ENCODE measurements around the gene CST11. TPM values are rescaled to one million over a fixed set of nuclear protein-coding genes. Genes with fewer than 3 reads are reported as not detected.

CST11 gene, protein sequence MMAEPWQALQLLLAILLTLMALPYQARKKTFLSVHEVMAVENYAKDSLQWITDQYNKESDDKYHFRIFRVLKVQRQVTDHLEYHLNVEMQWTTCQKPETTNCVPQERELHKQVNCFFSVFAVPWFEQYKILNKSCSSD
- total RNA-seq (2022; extraction: Qiagen RNA extraction; ENCODE audit: low read depth) = not detected in 5 replicates

DNA sequence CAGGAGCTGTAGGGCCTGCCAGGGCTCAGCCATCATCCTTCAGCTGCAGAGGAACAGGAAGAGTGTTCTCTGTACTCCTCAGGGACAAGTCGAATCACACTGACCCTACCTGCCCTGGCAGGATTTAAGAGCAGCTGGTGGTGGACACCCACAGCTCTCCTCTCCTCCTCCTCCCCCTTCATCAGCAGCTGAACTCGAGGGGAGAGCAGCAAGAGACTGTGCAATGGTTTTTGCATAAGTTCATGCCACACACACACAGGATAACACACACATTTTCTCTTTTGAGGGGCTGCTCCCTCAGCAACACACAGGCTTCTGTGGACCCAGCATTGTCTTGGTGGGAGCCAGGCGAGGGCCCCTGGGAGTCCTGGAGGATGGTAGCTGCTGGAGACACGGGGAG is at the start of gene CST11:
Gene CST11 (minus strand): TSS at position 101 of the 400 bp plus-strand sequence. CDS start 65 bp downstream, at position 36.

GRCh38 chr20:23490817-23491216 is 38.1 kb upstream of the CST11 start, which contains the start of gene CST8:
Gene CST8, plus strand, starts transcription at chr20:23491117. Its CDS starts 551 bp downstream, at chr20:23491668.

DNA sequence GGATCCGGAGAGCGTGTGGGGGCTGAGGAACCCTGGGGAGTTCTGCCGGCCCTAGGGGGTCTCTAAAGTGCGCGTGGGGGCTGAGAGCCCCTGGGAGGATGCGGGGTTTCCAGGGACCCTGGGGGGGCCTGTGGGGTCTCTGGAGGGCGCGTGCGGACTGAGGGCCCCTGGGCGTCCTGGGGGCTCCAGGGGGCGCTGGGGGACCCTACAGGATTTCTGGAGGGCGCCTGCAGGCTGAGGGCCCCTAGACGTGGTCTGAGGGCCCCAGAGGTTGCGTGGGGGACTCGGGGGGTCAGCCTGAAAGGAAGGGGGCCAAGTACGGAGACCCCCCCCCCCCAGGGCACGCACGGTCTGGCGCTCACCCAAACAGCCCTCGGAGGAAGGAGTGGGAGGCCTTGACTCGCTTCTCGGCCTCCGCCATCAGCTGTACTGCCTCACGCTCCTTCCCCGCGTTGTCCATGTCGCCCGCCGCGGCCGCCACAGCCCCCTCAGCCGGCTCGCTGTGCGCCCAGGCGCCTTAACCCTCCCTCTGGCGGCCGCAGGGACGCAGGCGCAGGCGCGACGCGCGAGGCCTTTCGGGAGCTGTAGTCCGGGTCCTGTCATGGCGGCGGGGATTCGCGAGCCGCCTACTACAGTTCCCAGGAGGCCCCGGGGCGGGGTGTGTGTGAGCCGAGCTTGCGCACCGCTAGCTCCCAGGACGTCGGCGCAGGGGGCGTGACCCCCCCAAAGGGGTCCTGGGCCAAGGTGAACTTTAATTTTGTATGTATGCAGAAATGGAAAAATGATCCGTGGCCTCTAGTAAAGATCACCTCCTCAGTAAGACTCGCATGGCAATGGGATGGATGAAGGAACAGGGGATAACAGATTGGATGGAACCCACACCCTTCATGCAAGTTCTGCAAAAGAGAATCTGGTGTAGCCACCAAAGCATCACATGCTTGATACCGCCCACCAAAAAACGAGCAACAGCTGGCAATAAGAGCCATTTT is 31.4 kb downstream of the CST11 start, which contains the start of gene NAPB:
Gene NAPB (minus strand): TSS at position 546 of the 989 bp plus-strand sequence. CDS start 86 bp downstream, at position 460.

Other genes with a start within 250 kb of the CST11 start
- 57.8 to 68.2 TPM (median 65.5 TPM) in 5 replicates for gene NXT1, start 102.1 kb downstream of the CST11 start, total RNA-seq (2022; extraction: Qiagen RNA extraction; ENCODE audit: low read depth)
- gene GZF1, start 90.7 kb downstream of the CST11 start, total RNA-seq (2022; extraction: Qiagen RNA extraction; ENCODE audit: low read depth) = 8.7 to 12.0 TPM (median 9.8 TPM) in 5 replicates
- gene NAPB, start 31.4 kb downstream of the CST11 start, total RNA-seq (2022; extraction: Qiagen RNA extraction; ENCODE audit: low read depth) = 2.3 to 3.9 TPM (median 3.1 TPM) in 5 replicates
- gene CSTL1, start 13.2 kb downstream of the CST11 start, total RNA-seq (2022; extraction: Qiagen RNA extraction; ENCODE audit: low read depth) = not detected in 5 replicates
- not detected in 5 replicates for gene CST8, start 38.2 kb upstream of the CST11 start, total RNA-seq (2022; extraction: Qiagen RNA extraction; ENCODE audit: low read depth)
- not detected in 5 replicates for gene CST9L, start 115.6 kb upstream of the CST11 start, total RNA-seq (2022; extraction: Qiagen RNA extraction; ENCODE audit: low read depth)
- gene CST9, start 153.0 kb upstream of the CST11 start, total RNA-seq (2022; extraction: Qiagen RNA extraction; ENCODE audit: low read depth) = not detected in 5 replicates
- gene CST3, start 185.1 kb upstream of the CST11 start, total RNA-seq (2022; extraction: Qiagen RNA extraction; ENCODE audit: low read depth) = 267 to 420 TPM (median 398 TPM) in 5 replicates
- not detected in 5 replicates for gene CST4, start 236.2 kb upstream of the CST11 start, total RNA-seq (2022; extraction: Qiagen RNA extraction; ENCODE audit: low read depth)

Measured in A549 treated with GW870086 at 1 μM for 4 hours (cell line).